ENCODE results near the gene RET. TPM values are rescaled to one million over a fixed set of nuclear protein-coding genes. Genes with fewer than 3 reads are reported as not detected.
A peak's percentile ranks its signal among the peaks of the same experiment; 100 is the strongest.

RET gene
- total and polyA plus RNA-seq, 7 experiments from 2014 or later: 0.13 to 0.44 (median 0.20) TPM; not detected in 4

- ChIA-PET POLR2A (interaction anchor here (1.2 kb wide), 1 partner anchor 103 kb away, joined by 3 read pairs; no protein-coding TSS in a partner anchor), CTCF (no interaction called here)
- Mint-ChIP-seq H3K36me3 (peaks cover 0 to 4% (median 0%) of the 10 kb centered on the region in 5 donors), H3K27me3 (peaks cover 0 to 5% (median 0%) of the 10 kb centered on the region in 5 donors), H3K27ac (peak overlapping the region in 1 of 9 donors; percentile 23), H3K4me1 (peaks cover 0 to 15% (median 11%) of the 10 kb centered on the region in 7 donors), H3K4me3 (no peak overlapping the region), H3K9me3 (peaks cover 3 to 24% (median 18%) of the 10 kb centered on the region in 11 donors)
- Histone ChIP-seq H3K27ac (ENCODE audit: low read depth, low read length) (no peak overlapping the region), H3K27me3 (ENCODE audit: control insufficient read depth in 2 of 2, insufficient read depth in 2 of 2, low read length in 2 of 2) (no peaks in the 10 kb centered on the region), H3K4me3 (ENCODE audit: low read length) (no peak overlapping the region), H3K4me1 (ENCODE audit: control insufficient read depth in 2 of 2, insufficient read depth in 2 of 2, low read length in 2 of 2) (no peaks in the 10 kb centered on the region), H3K9me3 (ENCODE audit: control insufficient read depth in 2 of 3, low read length in 3 of 3) (peaks cover 0 to 7% (median 0%) of the 10 kb centered on the region in 3 experiments), H3K36me3 (ENCODE audit: control insufficient read depth in 2 of 3, insufficient read depth in 3 of 3, low read length in 3 of 3) (no peaks in the 10 kb centered on the region)
- DNase-seq: no peak
- no peak for ATAC-seq
- intact Hi-C loops (cut with micrococcal nuclease): no loop called here
These were observed 40.1 kb upstream of the RET start for GRCh38 chr10:43036481-43037428.

GRCh38 chr10:43037440-43037839, 39.4 kb upstream of the RET start:
- no peaks in the 10 kb centered on the region for H3K27me3 ChIP-seq (ENCODE audit: control insufficient read depth in 2 of 2, insufficient read depth in 2 of 2, low read length in 2 of 2)
- Mint-ChIP-seq H3K36me3 (peaks cover 0 to 4% (median 0%) of the 10 kb centered on the region in 5 donors), H3K27me3 (peaks cover 0 to 5% (median 0%) of the 10 kb centered on the region in 5 donors), H3K27ac (no peak overlapping the region), H3K9me3 (peaks cover 3 to 23% (median 12%) of the 10 kb centered on the region in 11 donors), H3K4me1 (peaks cover 0 to 15% (median 11%) of the 10 kb centered on the region in 7 donors), H3K4me3 (no peak overlapping the region)
- DNase-seq: no peak
- H3K4me3 ChIP-seq (ENCODE audit: low read length): no peak overlapping the region
- no peaks in the 10 kb centered on the region for H3K4me1 ChIP-seq (ENCODE audit: control insufficient read depth in 2 of 2, insufficient read depth in 2 of 2, low read length in 2 of 2)
- CTCF ChIA-PET: no interaction called here
- H3K36me3 ChIP-seq (ENCODE audit: control insufficient read depth in 2 of 3, insufficient read depth in 3 of 3, low read length in 3 of 3): no peaks in the 10 kb centered on the region
- no peaks in the 10 kb centered on the region for H3K9me3 ChIP-seq (ENCODE audit: control insufficient read depth in 2 of 3, low read length in 3 of 3)
- intact Hi-C loops (cut with micrococcal nuclease): no loop called here
- no peak overlapping the region for H3K27ac ChIP-seq (ENCODE audit: low read depth, low read length)
- ATAC-seq: no peak
- POLR2A ChIA-PET: no interaction called here

GRCh38 chr10:43037942-43038782, 38.7 kb upstream of the RET start:
- POLR2A ChIA-PET: no interaction called here
- H3K36me3 ChIP-seq (ENCODE audit: control insufficient read depth in 2 of 3, insufficient read depth in 3 of 3, low read length in 3 of 3): no peaks in the 10 kb centered on the region
- intact Hi-C loops (cut with micrococcal nuclease): no loop called here
- H3K27me3 ChIP-seq (ENCODE audit: control insufficient read depth in 2 of 2, insufficient read depth in 2 of 2, low read length in 2 of 2): no peaks in the 10 kb centered on the region
- no peaks in the 10 kb centered on the region for H3K4me1 ChIP-seq (ENCODE audit: control insufficient read depth in 2 of 2, insufficient read depth in 2 of 2, low read length in 2 of 2)
- H3K9me3 ChIP-seq (ENCODE audit: control insufficient read depth in 2 of 3, low read length in 3 of 3): no peaks in the 10 kb centered on the region
- CTCF ChIA-PET: no interaction called here
- H3K27ac ChIP-seq (ENCODE audit: low read depth, low read length): no peak overlapping the region
- H3K36me3 Mint-ChIP-seq: peaks cover 0 to 4% (median 0%) of the 10 kb centered on the region in 5 donors
- peaks cover 0 to 5% (median 0%) of the 10 kb centered on the region in 5 donors for H3K27me3 Mint-ChIP-seq
- ATAC-seq (no peak), DNase-seq (no peak)
- no peak overlapping the region for H3K27ac Mint-ChIP-seq
- H3K4me3 Mint-ChIP-seq: no peak overlapping the region
- H3K9me3 Mint-ChIP-seq: peaks cover 0 to 16% (median 5%) of the 10 kb centered on the region in 11 donors
- H3K4me1 Mint-ChIP-seq: peaks cover 0 to 15% (median 11%) of the 10 kb centered on the region in 7 donors
- no peak overlapping the region for H3K4me3 ChIP-seq (ENCODE audit: low read length)

DNA sequence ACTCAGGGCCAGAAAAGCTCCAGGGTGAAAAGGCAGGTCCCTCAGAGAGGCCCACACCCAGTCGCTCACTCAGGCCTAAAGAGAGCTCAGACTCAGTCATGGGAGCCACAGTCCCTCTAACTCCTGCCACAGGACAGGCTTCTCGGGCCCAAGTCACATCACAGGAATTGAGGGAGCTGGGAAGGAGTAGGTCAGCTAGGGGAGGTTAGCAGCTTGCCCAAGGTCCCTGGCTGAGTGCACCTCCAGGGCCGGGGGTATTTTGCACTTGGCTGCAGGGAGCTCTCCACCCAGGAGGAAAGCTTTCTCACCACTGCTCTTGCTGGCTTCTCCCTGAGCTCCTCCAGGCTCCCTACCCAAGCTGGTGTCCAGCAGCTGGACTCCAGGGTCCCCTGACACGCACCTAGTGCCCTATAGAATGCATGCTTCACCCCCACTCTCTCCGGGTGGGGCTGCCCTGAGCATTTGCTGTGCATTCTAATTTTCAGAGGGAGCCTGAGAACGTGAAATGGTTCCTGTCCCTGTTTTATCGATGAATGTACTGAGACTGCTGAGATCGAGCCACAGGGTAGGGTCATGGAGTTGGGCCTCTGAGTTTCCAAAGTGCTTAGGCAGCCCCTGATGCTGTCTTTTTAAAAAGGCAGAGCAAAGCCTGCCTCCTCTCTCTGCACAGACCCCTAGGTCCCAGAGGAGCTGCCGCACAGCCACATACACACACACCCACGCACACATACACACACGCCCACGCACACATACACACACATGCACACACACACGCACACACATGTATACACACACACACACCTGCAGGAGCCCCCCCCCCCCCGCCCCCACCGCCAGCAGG, 37.9 kb upstream of the RET start:
- Mint-ChIP-seq H3K9me3 (peaks cover 0 to 10% (median 2%) of the 10 kb centered on the region in 11 donors), H3K4me1 (peaks cover 0 to 15% (median 11%) of the 10 kb centered on the region in 7 donors), H3K4me3 (no peak overlapping the region), H3K27me3 (peaks cover 0 to 4% (median 0%) of the 10 kb centered on the region in 5 donors), H3K27ac (no peak overlapping the region), H3K36me3 (peaks cover 0 to 4% (median 0%) of the 10 kb centered on the region in 5 donors)
- Histone ChIP-seq H3K27me3 (ENCODE audit: control insufficient read depth in 2 of 2, insufficient read depth in 2 of 2, low read length in 2 of 2) (no peaks in the 10 kb centered on the region), H3K9me3 (ENCODE audit: control insufficient read depth in 2 of 3, low read length in 3 of 3) (no peaks in the 10 kb centered on the region), H3K4me3 (ENCODE audit: low read length) (no peak overlapping the region), H3K4me1 (ENCODE audit: control insufficient read depth in 2 of 2, insufficient read depth in 2 of 2, low read length in 2 of 2) (no peaks in the 10 kb centered on the region), H3K36me3 (ENCODE audit: control insufficient read depth in 2 of 3, insufficient read depth in 3 of 3, low read length in 3 of 3) (no peaks in the 10 kb centered on the region), H3K27ac (ENCODE audit: low read depth, low read length) (no peak overlapping the region)
- intact Hi-C loops (cut with micrococcal nuclease): no loop called here
- ChIA-PET CTCF (no interaction called here), POLR2A (no interaction called here)
- DNase-seq: no peak
- ATAC-seq: no peak

- Mint-ChIP-seq H3K9me3 (peaks cover 0 to 3% (median 0%) of the 10 kb centered on the region in 11 donors), H3K4me3 (no peak overlapping the region), H3K27me3 (no peaks in the 10 kb centered on the region), H3K4me1 (peaks cover 0 to 15% (median 11%) of the 10 kb centered on the region in 7 donors), H3K27ac (peak overlapping the region in 1 of 9 donors; percentile 29), H3K36me3 (no peaks in the 10 kb centered on the region)
- CTCF ChIA-PET: no interaction called here
- DNase-seq: peak in 2 of 9 donors; percentile 9 to 15
- no peaks in the 10 kb centered on the region for H3K4me1 ChIP-seq (ENCODE audit: control insufficient read depth in 2 of 2, insufficient read depth in 2 of 2, low read length in 2 of 2)
- H3K36me3 ChIP-seq (ENCODE audit: control insufficient read depth in 2 of 3, insufficient read depth in 3 of 3, low read length in 3 of 3): no peaks in the 10 kb centered on the region
- ATAC-seq: no peak
- H3K4me3 ChIP-seq (ENCODE audit: low read length): no peak overlapping the region
- POLR2A ChIA-PET: no interaction called here
- no peaks in the 10 kb centered on the region for H3K27me3 ChIP-seq (ENCODE audit: control insufficient read depth in 2 of 2, insufficient read depth in 2 of 2, low read length in 2 of 2)
- H3K9me3 ChIP-seq (ENCODE audit: control insufficient read depth in 2 of 3, low read length in 3 of 3): no peaks in the 10 kb centered on the region
- no peak overlapping the region for H3K27ac ChIP-seq (ENCODE audit: low read depth, low read length)
- intact Hi-C loops (cut with micrococcal nuclease): no loop called here
These were observed 37.0 kb upstream of the RET start for GRCh38 chr10:43039624-43040481.

Measured in naive thymus-derived CD4-positive, alpha-beta T cell (primary cell).